Liver (tissue), 9 donors: ENCODE data around the gene EOLA1. TPM values are rescaled to one million over a fixed set of nuclear protein-coding genes. Genes with fewer than 3 reads are reported as not detected.
A peak's percentile ranks its signal among the peaks of the same experiment; 100 is the strongest.

Experiments
- DNase-seq: peaks from one replicate; pipeline ENCODE4 v3.0.0-alpha.2; 2017; ENCODE audit warnings: low spot score
- H3K27ac ChIP-seq, 2 donors: one replicate each; pipeline ENCODE4 v1.7.0; 2013; ENCODE audit warnings: inconsistent platforms in 2 of 2, low read length in 2 of 2, control low read depth in 1 of 2, low read depth in 1 of 2, mild to moderate bottlenecking in 1 of 2
- H3K27me3 ChIP-seq, 4 donors: one replicate each; pipeline versions ENCODE4 v1.6.1 to v1.7.0; 2013; ENCODE audit warnings: low read length in 3 of 4, inconsistent platforms in 1 of 4, mild to moderate bottlenecking in 1 of 4, moderate library complexity in 1 of 4; ENCODE audit not compliant: control insufficient read depth in 4 of 4, insufficient read depth in 4 of 4
- H3K36me3 ChIP-seq, 4 donors: one replicate each; pipeline versions ENCODE4 v1.6.1 to v1.7.0; 2013; ENCODE audit warnings: low read length in 3 of 4, mild to moderate bottlenecking in 3 of 4, low read depth in 1 of 4, moderate library complexity in 1 of 4; ENCODE audit not compliant: control insufficient read depth in 4 of 4, insufficient read depth in 3 of 4
- H3K4me1 ChIP-seq, 4 donors: one replicate each; pipeline versions ENCODE4 v1.6.1 to v1.7.0; 2013; ENCODE audit warnings: low read length in 3 of 4, mild to moderate bottlenecking in 3 of 4, moderate library complexity in 1 of 4; ENCODE audit not compliant: control insufficient read depth in 4 of 4, insufficient read depth in 4 of 4
- H3K4me3 ChIP-seq, 3 donors: one replicate each; pipeline versions ENCODE4 v1.6.1 to v1.7.0; 2013; ENCODE audit warnings: low read length in 3 of 3, control low read depth in 1 of 3, low read depth in 1 of 3, mild to moderate bottlenecking in 1 of 3
- H3K9ac ChIP-seq, 2 donors: one replicate each; pipeline ENCODE4 v1.7.0; 2013; ENCODE audit warnings: low read length in 2 of 2, mild to moderate bottlenecking in 2 of 2, moderate library complexity in 2 of 2, control low read depth in 1 of 2, low read depth in 1 of 2
- H3K9me3 ChIP-seq, 4 donors: one replicate each; pipeline versions ENCODE4 v1.6.1 to v1.7.0; 2013; ENCODE audit warnings: low read length in 3 of 4; ENCODE audit not compliant: control insufficient read depth in 4 of 4
- EGR1 ChIP-seq, 2 donors: IDR thresholded peaks; 2 replicates each; pipeline ENCODE4 v1.6.1; 2016 to 2018; ENCODE audit warnings: antibody characterized with exemption in 2 of 2, low read depth in 2 of 2
- FOXA1 ChIP-seq: IDR thresholded peaks from 2 replicates; pipeline ENCODE4 v1.6.1; 2016; ENCODE audit warnings: antibody characterized with exemption
- FOXA2 ChIP-seq: IDR thresholded peaks from 2 replicates; pipeline ENCODE4 v1.6.1; 2016; ENCODE audit warnings: antibody characterized with exemption
- GABPA ChIP-seq, 2 donors: IDR thresholded peaks in 1 of 2; conservative IDR thresholded peaks in 1 of 2; 2 replicates each; pipeline ENCODE4 v1.6.1; 2016; ENCODE audit warnings: antibody characterized with exemption in 2 of 2, mild to moderate bottlenecking in 1 of 2, moderate library complexity in 1 of 2
- HNF4A ChIP-seq, 2 donors: conservative IDR thresholded peaks; 2 replicates each; pipeline ENCODE4 v1.6.1; 2016; ENCODE audit warnings: antibody characterized with exemption in 2 of 2, mild to moderate bottlenecking in 2 of 2
- HNF4G ChIP-seq: IDR thresholded peaks from 2 replicates; pipeline ENCODE4 v1.6.1; 2016; ENCODE audit warnings: antibody characterized with exemption
- JUND ChIP-seq, 2 donors: IDR thresholded peaks; 2 replicates each; pipeline ENCODE4 v1.6.1; 2016; ENCODE audit warnings: antibody characterized with exemption in 2 of 2
- NR2F2 ChIP-seq: IDR thresholded peaks from 2 replicates; pipeline ENCODE4 v1.6.1; 2016; ENCODE audit warnings: antibody characterized with exemption
- RAD21 ChIP-seq, 2 donors: IDR thresholded peaks; 2 replicates each; pipeline ENCODE4 v1.6.1; 2016; ENCODE audit warnings: antibody characterized with exemption in 2 of 2, mild to moderate bottlenecking in 2 of 2
- RXRA ChIP-seq, 2 donors: IDR thresholded peaks; 2 replicates each; pipeline ENCODE4 v1.6.1; 2017 to 2018; ENCODE audit warnings: antibody characterized with exemption in 2 of 2, mild to moderate bottlenecking in 1 of 2
- SP1 ChIP-seq: IDR thresholded peaks from 2 replicates; pipeline ENCODE4 v1.6.1; 2018; ENCODE audit warnings: antibody characterized with exemption, mild to moderate bottlenecking
- TAF1 ChIP-seq: conservative IDR thresholded peaks from 2 replicates; pipeline ENCODE4 v1.6.1; 2016; ENCODE audit warnings: antibody characterized with exemption, mild to moderate bottlenecking
- YY1 ChIP-seq: IDR thresholded peaks from 2 replicates; pipeline ENCODE4 v1.6.1; 2016; ENCODE audit warnings: antibody characterized with exemption, mild to moderate bottlenecking
- WGBS: extraction: QIAGEN DNeasy Blood & Tissue Kit; methylation state at CpG from one replicate; pipeline ENCODE4 v1.1.7; 2013; 5-methylcytosine and 5-hydroxymethylcytosine counted together
- polyA plus RNA-seq, 2 donors: library from polyadenylated mRNA; stranded (reverse) in 1 of 2; unstranded in 1 of 2; fragments of 200-250 nt in 1 of 2; fragments of >200 nt in 1 of 2; fragmentation: Nextera tagmentation in 1 of 2; extraction: Ambion mirVana in 1 of 2; gene quantifications; one replicate each; pipeline versions ENCODE4 v1.2.1 to v1.2.3, GENCODE V29; 2013 to 2015
- total RNA-seq, 2 donors: library from RNA; depleted of rRNA; stranded (reverse); fragments of >200 nt; gene quantifications; one replicate each; pipeline ENCODE4 v1.2.3, GENCODE V29; 2014
- TF ChIP-seq, protein P1 (sequence below): IDR thresholded peaks from 2 replicates; pipeline ENCODE4 v1.6.1; 2016; ENCODE audit warnings: antibody characterized with exemption
- TF ChIP-seq, protein P2 (sequence below): fragments of 150-350 bp; IDR thresholded peaks from 2 replicates; pipeline ENCODE4 v1.5.1; 2017; ENCODE audit warnings: improper control_type of control experiment, low read depth, low read length; ENCODE audit not compliant: missing input control
- TF ChIP-seq, protein P3 (sequence below): IDR thresholded peaks from 2 replicates; pipeline ENCODE4 v1.6.1; 2016; ENCODE audit warnings: antibody characterized with exemption
- TF ChIP-seq, protein P4 (sequence below): IDR thresholded peaks from 2 replicates; pipeline ENCODE4 v1.6.1; 2016; ENCODE audit warnings: antibody characterized with exemption
- TF ChIP-seq, protein P5 (sequence below): IDR thresholded peaks from 2 replicates; pipeline ENCODE4 v1.6.1; 2016; ENCODE audit warnings: antibody characterized with exemption, mild to moderate bottlenecking
- donor health status: healthy.
- donor health status: healthy.
- donor health status: healthy.
- donor health status: healthy.
- donor health status: healthy.

Gene EOLA1
- total and polyA plus RNA-seq, 4 donors, result 7.5 to 17.2 (median 11.2) TPM

DNA sequence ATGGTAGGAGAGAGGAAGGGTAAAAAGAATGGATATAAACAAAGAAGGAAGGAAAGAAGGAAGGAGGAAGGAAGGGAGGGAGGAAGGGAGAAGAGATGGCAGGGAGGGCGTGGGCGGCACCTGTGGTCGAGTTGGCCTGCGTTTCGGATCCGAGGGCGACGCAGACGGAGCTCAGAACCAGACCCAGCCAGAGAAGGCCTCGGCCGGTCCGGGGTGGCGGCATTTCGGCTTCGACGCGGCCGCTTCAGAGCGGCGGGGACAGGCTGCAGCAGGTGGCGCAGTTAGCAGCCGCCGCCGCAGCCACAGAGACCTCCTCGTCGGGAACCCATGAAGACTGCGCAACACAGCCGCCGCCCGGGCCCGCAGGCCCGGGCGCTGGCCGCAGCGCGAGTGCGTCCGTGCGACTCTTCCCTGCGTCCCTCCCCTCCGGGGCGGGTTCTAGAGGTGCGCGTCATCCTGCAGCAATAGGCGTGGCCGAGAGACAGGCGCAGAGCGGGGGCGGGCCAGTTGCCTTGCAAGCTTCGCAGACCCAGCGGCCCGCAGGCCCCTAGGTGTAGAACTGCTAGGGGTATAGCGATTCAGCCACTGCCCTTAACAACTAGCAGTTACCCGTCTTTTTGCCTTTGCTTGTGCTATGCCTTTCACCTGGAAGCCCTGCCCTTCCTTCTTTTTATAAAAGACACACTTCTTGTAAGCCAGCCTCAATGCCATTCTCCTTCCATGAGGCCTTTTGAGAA, 35.7 kb upstream of the EOLA1 start, which contains the start of gene IDS:
Gene IDS, minus strand, starts transcription at position 392 of the 737 bp plus-strand sequence. Its CDS starts 169 bp downstream, at position 223.
- Histone ChIP-seq H3K9me3 (no peaks in the 10 kb centered on the region), H3K27me3 (no peaks in the 10 kb centered on the region), H3K4me3 (peak within 1 kb of the TSS; percentile 63 to 78 (median 65)), H3K36me3 (peaks cover 0 to 16% (median 5%) of the 10 kb centered on the region in 4 donors), H3K27ac (peak within 1 kb of the TSS; percentile 87 to 89), H3K4me1 (peaks cover 0 to 10% (median 7%) of the 10 kb centered on the region in 4 donors), H3K9ac (peak within 1 kb of the TSS; percentile 33 to 44)
- WGBS, result under 1% methylated on average over 52 of the region's 54 CpGs
- TF ChIP-seq RXRA (IDR thresholded peaks at IDR 0.05) (no peak), JUND (IDR thresholded peaks at IDR 0.05) (no peak), RAD21 (IDR thresholded peaks at IDR 0.05) (peak in 1 of 2 donors; percentile 4), HNF4A (conservative IDR thresholded peaks at IDR 0.05) (no peak), SP1 (peak; percentile 18), FOXA2 (no peak), EGR1 (IDR thresholded peaks at IDR 0.05; ENCODE audit: low read depth in 2 of 2) (peak; percentile 71 to 92), TAF1 (no peak), HNF4G (no peak), FOXA1 (no peak), NR2F2 (no peak), YY1 (no peak), GABPA (IDR thresholded peaks at IDR 0.05 in 1 of 2, conservative IDR thresholded peaks at IDR 0.05 in 1 of 2) (no peak)
- TF ChIP-seq, protein P1, sequence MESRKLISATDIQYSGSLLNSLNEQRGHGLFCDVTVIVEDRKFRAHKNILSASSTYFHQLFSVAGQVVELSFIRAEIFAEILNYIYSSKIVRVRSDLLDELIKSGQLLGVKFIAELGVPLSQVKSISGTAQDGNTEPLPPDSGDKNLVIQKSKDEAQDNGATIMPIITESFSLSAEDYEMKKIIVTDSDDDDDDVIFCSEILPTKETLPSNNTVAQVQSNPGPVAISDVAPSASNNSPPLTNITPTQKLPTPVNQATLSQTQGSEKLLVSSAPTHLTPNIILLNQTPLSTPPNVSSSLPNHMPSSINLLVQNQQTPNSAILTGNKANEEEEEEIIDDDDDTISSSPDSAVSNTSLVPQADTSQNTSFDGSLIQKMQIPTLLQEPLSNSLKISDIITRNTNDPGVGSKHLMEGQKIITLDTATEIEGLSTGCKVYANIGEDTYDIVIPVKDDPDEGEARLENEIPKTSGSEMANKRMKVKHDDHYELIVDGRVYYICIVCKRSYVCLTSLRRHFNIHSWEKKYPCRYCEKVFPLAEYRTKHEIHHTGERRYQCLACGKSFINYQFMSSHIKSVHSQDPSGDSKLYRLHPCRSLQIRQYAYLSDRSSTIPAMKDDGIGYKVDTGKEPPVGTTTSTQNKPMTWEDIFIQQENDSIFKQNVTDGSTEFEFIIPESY, result no peak
- TF ChIP-seq, protein P2, sequence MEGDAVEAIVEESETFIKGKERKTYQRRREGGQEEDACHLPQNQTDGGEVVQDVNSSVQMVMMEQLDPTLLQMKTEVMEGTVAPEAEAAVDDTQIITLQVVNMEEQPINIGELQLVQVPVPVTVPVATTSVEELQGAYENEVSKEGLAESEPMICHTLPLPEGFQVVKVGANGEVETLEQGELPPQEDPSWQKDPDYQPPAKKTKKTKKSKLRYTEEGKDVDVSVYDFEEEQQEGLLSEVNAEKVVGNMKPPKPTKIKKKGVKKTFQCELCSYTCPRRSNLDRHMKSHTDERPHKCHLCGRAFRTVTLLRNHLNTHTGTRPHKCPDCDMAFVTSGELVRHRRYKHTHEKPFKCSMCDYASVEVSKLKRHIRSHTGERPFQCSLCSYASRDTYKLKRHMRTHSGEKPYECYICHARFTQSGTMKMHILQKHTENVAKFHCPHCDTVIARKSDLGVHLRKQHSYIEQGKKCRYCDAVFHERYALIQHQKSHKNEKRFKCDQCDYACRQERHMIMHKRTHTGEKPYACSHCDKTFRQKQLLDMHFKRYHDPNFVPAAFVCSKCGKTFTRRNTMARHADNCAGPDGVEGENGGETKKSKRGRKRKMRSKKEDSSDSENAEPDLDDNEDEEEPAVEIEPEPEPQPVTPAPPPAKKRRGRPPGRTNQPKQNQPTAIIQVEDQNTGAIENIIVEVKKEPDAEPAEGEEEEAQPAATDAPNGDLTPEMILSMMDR, result no peak
- TF ChIP-seq, protein P3, sequence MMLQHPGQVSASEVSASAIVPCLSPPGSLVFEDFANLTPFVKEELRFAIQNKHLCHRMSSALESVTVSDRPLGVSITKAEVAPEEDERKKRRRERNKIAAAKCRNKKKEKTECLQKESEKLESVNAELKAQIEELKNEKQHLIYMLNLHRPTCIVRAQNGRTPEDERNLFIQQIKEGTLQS, result no peak
- TF ChIP-seq, protein P4, sequence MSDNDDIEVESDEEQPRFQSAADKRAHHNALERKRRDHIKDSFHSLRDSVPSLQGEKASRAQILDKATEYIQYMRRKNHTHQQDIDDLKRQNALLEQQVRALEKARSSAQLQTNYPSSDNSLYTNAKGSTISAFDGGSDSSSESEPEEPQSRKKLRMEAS, result no peak
- TF ChIP-seq, protein P5, sequence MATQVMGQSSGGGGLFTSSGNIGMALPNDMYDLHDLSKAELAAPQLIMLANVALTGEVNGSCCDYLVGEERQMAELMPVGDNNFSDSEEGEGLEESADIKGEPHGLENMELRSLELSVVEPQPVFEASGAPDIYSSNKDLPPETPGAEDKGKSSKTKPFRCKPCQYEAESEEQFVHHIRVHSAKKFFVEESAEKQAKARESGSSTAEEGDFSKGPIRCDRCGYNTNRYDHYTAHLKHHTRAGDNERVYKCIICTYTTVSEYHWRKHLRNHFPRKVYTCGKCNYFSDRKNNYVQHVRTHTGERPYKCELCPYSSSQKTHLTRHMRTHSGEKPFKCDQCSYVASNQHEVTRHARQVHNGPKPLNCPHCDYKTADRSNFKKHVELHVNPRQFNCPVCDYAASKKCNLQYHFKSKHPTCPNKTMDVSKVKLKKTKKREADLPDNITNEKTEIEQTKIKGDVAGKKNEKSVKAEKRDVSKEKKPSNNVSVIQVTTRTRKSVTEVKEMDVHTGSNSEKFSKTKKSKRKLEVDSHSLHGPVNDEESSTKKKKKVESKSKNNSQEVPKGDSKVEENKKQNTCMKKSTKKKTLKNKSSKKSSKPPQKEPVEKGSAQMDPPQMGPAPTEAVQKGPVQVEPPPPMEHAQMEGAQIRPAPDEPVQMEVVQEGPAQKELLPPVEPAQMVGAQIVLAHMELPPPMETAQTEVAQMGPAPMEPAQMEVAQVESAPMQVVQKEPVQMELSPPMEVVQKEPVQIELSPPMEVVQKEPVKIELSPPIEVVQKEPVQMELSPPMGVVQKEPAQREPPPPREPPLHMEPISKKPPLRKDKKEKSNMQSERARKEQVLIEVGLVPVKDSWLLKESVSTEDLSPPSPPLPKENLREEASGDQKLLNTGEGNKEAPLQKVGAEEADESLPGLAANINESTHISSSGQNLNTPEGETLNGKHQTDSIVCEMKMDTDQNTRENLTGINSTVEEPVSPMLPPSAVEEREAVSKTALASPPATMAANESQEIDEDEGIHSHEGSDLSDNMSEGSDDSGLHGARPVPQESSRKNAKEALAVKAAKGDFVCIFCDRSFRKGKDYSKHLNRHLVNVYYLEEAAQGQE, result peak; percentile 42
- DNase-seq, result peak; percentile 80
